ENCODE measurements around the gene TSPAN14.

TSPAN14 gene

DNA sequence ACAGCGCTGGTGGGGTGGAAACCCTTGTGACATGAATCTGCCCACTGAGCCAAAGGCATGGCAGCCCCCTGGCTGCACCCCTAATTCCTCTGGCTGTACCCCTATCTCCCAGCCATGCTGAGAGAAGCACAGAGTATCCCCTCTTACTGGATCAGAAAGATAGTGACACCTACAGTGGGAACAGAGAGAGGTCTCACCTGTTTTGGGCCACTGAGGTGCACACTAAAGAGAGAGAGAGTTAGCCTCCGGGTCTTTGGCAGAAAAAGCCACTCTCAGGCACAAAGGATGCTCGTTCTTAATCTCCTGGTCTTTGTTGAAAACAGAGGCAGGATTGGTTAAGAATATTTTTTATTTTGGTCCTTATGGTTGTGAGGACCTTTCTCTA is 11.3 kb downstream of the TSPAN14 start:
- H3K36me3 Mint-ChIP-seq (ENCODE audit: low read depth), result peaks cover 52% of the 10 kb centered on the region
- peaks cover 82% of the 10 kb centered on the region for H3K4me1 Mint-ChIP-seq (ENCODE audit: low read depth)
- peak overlapping the region; percentile 74 for H3K27ac Mint-ChIP-seq
- DNase-seq (ENCODE audit: low spot score), result no peak
- H3K4me3 Mint-ChIP-seq, result peak overlapping the region; percentile 72
- H3K27me3 Mint-ChIP-seq (ENCODE audit: low read depth), result no peaks in the 10 kb centered on the region
- H3K9me3 Mint-ChIP-seq, result no peaks in the 10 kb centered on the region

DNA sequence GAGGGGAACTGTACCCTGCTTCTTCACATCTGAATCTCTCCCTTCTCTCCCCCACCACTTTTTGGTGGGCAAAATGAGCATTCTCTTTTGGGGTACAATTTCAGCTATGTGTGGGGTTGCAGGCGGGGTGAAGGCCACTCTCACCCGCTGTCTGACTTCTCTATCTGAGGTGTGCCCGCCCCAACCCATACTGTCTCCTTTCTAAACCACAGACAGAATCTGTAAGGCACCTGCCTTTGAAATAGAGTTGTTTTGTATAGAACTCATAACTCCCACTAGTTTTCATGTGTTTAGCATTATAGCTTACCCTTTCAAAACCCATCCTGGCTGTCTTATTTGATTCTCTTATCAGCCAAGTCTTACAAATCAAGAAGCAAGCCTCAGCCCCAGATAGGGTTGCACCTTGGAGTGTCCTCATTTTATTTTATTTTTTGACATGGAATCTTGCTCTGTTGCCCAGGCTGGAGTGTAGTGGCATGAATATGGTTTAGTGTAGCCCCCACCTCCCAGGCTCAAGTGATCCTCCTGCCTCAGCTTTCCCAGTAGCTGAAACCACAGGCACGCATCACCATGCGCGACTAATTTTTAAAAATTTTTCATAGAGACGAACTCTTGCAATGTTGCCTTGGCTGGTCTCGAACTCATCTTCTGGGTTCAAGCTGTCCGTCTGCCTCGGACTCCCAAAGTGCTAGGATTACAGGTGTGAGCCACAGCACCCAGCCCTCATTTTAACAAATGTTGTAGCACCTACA is 11.9 kb downstream of the TSPAN14 start:
- Mint-ChIP-seq H3K36me3 (ENCODE audit: low read depth) (peaks cover 53% of the 10 kb centered on the region), H3K27me3 (ENCODE audit: low read depth) (no peaks in the 10 kb centered on the region), H3K9me3 (no peaks in the 10 kb centered on the region), H3K4me3 (peak overlapping the region; percentile 72), H3K4me1 (ENCODE audit: low read depth) (peaks cover 82% of the 10 kb centered on the region), H3K27ac (peak overlapping the region; percentile 90)
- no peak for DNase-seq (ENCODE audit: low spot score)

- no peak for DNase-seq (ENCODE audit: low spot score)
- Mint-ChIP-seq H3K9me3 (no peaks in the 10 kb centered on the region), H3K36me3 (ENCODE audit: low read depth) (peaks cover 53% of the 10 kb centered on the region), H3K4me1 (ENCODE audit: low read depth) (peaks cover 82% of the 10 kb centered on the region), H3K27ac (peak overlapping the region; percentile 90), H3K27me3 (ENCODE audit: low read depth) (no peaks in the 10 kb centered on the region), H3K4me3 (peak overlapping the region; percentile 72)
Observed at GRCh38 chr10:80466724-80467326, 12.7 kb downstream of the TSPAN14 start.

- H3K36me3 Mint-ChIP-seq (ENCODE audit: low read depth), result peaks cover 53% of the 10 kb centered on the region
Observed at GRCh38 chr10:80468002-80468401, 13.9 kb downstream of the TSPAN14 start.

DNA sequence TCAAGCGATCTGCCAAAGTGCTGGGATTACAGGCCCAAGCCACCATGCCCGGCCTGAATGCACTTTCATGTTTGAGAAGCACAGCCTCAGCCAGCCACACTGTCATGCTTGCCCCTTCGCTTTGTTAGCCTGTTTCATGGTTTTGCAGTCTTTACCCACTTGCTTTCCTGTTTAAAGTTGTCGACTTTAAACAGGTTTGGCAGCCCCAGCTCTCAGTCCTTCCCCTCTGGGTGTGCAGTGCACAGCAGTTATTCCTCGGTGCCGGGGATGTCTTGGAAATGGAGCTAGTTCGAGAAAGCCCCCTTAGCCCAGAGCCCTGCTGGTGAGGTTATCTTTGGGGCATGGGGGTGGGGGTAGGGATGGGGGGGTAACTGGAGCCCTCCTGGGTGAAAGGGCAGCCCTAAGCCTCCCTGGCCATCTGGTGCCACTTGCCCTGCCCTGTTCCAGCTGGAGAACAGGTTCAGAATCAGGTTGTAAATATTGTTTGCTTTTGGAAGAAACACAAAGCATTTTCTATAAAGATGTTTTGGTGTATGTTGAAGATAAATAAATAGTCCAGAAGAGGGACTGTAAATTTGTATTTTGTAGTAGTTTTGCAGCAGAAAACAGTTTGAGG is 14.8 kb downstream of the TSPAN14 start:
- no peak for DNase-seq (ENCODE audit: low spot score)
- Mint-ChIP-seq H3K4me1 (ENCODE audit: low read depth) (peaks cover 76% of the 10 kb centered on the region), H3K36me3 (ENCODE audit: low read depth) (peaks cover 49% of the 10 kb centered on the region), H3K9me3 (no peaks in the 10 kb centered on the region), H3K4me3 (peak overlapping the region; percentile 72), H3K27ac (peak overlapping the region; percentile 82), H3K27me3 (ENCODE audit: low read depth) (no peaks in the 10 kb centered on the region)

More at GRCh38 chr10:80468002-80468401, 13.9 kb downstream of the TSPAN14 start:
- Mint-ChIP-seq H3K4me3 (peak overlapping the region; percentile 72), H3K4me1 (ENCODE audit: low read depth) (peaks cover 82% of the 10 kb centered on the region), H3K27ac (peak overlapping the region; percentile 90), H3K9me3 (no peaks in the 10 kb centered on the region), H3K27me3 (ENCODE audit: low read depth) (no peaks in the 10 kb centered on the region)
- DNase-seq (ENCODE audit: low spot score), result peak; percentile 59

- Mint-ChIP-seq H3K36me3 (ENCODE audit: low read depth) (peaks cover 59% of the 10 kb centered on the region), H3K9me3 (no peaks in the 10 kb centered on the region), H3K27me3 (ENCODE audit: low read depth) (no peaks in the 10 kb centered on the region), H3K27ac (peak overlapping the region; percentile 14), H3K4me3 (peak overlapping the region; percentile 51), H3K4me1 (ENCODE audit: low read depth) (peaks cover 74% of the 10 kb centered on the region)
- DNase-seq (ENCODE audit: low spot score), result no peak
Observed at GRCh38 chr10:80470266-80470665, 16.2 kb downstream of the TSPAN14 start.

DNA sequence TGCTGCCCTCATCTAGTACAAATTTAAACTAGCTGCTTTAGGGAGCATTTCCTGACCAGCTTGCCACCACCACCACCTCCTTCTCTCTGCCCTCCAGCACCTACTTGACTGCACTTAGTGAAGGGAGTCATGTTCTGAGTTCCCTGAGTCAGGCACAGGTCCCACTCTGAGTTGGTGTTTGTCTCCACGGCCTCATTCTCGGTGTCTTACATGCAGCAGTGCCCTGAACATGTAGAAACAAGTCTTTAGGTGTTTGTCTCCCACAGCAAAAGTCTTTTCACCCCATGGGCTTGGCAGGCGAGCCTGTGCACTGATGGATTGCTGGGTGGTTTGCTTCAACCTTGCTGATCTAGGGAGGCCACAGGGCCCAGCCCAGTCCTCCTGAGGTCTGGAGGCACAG is 16.9 kb downstream of the TSPAN14 start:
- Mint-ChIP-seq H3K4me3 (peak overlapping the region; percentile 51), H3K4me1 (ENCODE audit: low read depth) (peaks cover 69% of the 10 kb centered on the region), H3K36me3 (ENCODE audit: low read depth) (peaks cover 62% of the 10 kb centered on the region), H3K27ac (peak overlapping the region; percentile 86), H3K9me3 (no peaks in the 10 kb centered on the region), H3K27me3 (ENCODE audit: low read depth) (no peaks in the 10 kb centered on the region)
- DNase-seq (ENCODE audit: low spot score), result no peak

- H3K27ac Mint-ChIP-seq, result peak overlapping the region; percentile 86
- peaks cover 62% of the 10 kb centered on the region for H3K4me1 Mint-ChIP-seq (ENCODE audit: low read depth)
- peak overlapping the region; percentile 51 for H3K4me3 Mint-ChIP-seq
- H3K9me3 Mint-ChIP-seq, result no peaks in the 10 kb centered on the region
- no peaks in the 10 kb centered on the region for H3K27me3 Mint-ChIP-seq (ENCODE audit: low read depth)
- DNase-seq (ENCODE audit: low spot score), result peak; percentile 65
- peaks cover 58% of the 10 kb centered on the region for H3K36me3 Mint-ChIP-seq (ENCODE audit: low read depth)
Observed at GRCh38 chr10:80471715-80472233, 17.7 kb downstream of the TSPAN14 start.

GRCh38 chr10:80472234-80473095 is 18.4 kb downstream of the TSPAN14 start:
- no peaks in the 10 kb centered on the region for H3K27me3 Mint-ChIP-seq (ENCODE audit: low read depth)
- H3K27ac Mint-ChIP-seq, result peak overlapping the region; percentile 86
- peaks cover 61% of the 10 kb centered on the region for H3K4me1 Mint-ChIP-seq (ENCODE audit: low read depth)
- DNase-seq (ENCODE audit: low spot score), result peak; percentile 69
- H3K9me3 Mint-ChIP-seq, result peaks cover 4% of the 10 kb centered on the region
- peaks cover 61% of the 10 kb centered on the region for H3K36me3 Mint-ChIP-seq (ENCODE audit: low read depth)
- H3K4me3 Mint-ChIP-seq, result peak overlapping the region; percentile 51

DNA sequence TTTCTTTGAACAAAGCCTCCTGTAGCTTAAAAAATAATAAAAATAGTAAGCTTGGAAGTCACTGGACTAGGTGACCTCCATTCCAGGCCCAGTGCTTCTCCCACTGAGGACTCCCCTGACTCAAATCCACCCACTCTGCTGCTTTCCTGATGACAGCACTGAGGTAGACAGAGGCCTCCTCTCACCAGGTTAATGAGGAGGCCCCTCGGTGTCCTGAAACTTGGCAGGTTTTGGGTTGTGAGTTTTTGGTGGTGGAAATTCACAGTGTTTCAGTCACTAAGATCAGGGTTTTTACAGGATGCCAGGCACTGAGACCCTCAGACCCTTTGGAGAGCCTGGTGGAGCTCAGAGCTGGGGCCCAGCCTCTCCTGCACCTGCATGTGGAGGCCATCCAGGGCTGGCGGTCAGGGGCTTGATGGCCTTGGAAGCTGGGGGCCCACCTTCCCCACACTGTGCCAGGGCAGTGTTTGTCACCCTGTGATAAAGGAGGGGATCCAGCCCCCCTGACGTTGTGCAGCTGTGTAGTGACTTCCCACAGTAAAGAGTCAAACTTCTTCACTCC is 19.1 kb downstream of the TSPAN14 start:
- no peak for DNase-seq (ENCODE audit: low spot score)
- Mint-ChIP-seq H3K4me3 (peak overlapping the region; percentile 51), H3K9me3 (peaks cover 11% of the 10 kb centered on the region), H3K36me3 (ENCODE audit: low read depth) (peaks cover 65% of the 10 kb centered on the region), H3K27me3 (ENCODE audit: low read depth) (no peaks in the 10 kb centered on the region), H3K27ac (peak overlapping the region; percentile 86), H3K4me1 (ENCODE audit: low read depth) (peaks cover 60% of the 10 kb centered on the region)

DNA sequence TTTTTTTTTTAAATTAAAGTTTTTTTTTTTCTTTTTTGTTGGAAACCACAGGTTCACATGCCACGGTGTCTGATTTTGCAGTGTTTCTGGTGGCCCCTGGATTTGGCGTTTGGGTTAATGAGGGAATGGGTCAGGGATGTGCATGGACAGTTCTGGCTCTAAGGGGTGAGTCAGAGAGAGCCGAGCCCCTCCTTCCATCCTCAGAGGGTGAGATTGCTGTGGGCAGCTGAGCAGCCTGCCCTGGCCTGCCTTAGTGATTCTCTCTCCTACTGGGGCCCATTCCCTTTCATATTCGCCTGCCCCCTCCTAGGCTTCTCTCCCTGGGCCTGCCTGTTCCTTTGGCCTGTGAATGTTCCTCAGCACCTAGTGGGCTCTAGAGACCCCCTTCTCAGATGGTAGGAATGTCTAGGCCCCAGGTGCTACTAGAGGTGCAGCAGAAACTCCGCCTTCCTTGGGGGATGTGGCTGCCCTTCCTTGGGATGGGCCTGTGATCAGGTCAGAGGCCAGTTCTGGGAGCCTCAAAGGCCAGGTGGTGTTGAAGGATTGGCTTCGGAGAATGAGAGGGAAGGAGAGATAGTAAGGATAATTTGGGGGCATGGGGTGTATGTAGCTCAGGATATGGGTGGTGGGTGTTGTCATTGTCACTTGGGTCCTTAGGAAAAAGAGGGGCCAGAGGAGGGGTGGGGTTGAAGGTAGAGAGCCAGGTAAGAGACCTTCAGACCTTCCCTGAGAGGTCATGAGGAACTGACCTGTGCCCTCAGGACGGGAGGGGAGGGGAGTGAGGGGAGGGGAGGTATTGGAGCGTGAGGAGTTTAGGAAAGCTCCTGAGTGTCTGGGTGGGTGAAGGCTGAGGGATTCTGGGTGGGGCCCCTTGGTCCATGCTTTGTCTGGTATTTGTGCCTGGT is 19.8 kb downstream of the TSPAN14 start:
- Mint-ChIP-seq H3K9me3 (peaks cover 15% of the 10 kb centered on the region), H3K4me1 (ENCODE audit: low read depth) (peaks cover 57% of the 10 kb centered on the region), H3K36me3 (ENCODE audit: low read depth) (peaks cover 68% of the 10 kb centered on the region), H3K4me3 (peak overlapping the region; percentile 17), H3K27me3 (ENCODE audit: low read depth) (no peaks in the 10 kb centered on the region), H3K27ac (peak overlapping the region; percentile 68)
- DNase-seq (ENCODE audit: low spot score), result no peak

DNA sequence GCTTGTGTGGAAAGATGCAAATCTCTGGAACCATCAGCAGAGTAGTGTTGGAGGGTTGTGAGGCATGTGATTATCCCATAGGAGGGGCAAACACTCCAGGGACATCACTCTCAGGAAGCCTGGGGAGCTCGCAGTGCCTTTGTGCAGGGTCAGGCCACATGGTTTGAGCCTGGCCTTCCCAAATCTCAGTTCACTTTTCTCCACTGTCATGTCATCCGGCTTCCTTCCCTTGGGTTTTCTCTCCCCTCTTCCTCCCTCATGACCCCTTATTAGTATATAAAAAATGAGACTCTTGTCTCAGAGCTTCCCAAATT is 20.4 kb downstream of the TSPAN14 start:
- Mint-ChIP-seq H3K9me3 (peaks cover 15% of the 10 kb centered on the region), H3K27ac (peak overlapping the region; percentile 53), H3K36me3 (ENCODE audit: low read depth) (peaks cover 65% of the 10 kb centered on the region), H3K4me1 (ENCODE audit: low read depth) (peaks cover 52% of the 10 kb centered on the region), H3K4me3 (no peak overlapping the region), H3K27me3 (ENCODE audit: low read depth) (no peaks in the 10 kb centered on the region)
- no peak for DNase-seq (ENCODE audit: low spot score)

Data from T-helper 2 cell treated with Interferon-gamma antibody and Interleukin-4, amounts not matched to agents 5 μg/mL and 100 μg/mL, for 36 hours (primary cell).